GM21390 (cell line): ENCODE data around the gene POLRMT.
"Not testable (repeated sequence)": the region's sequence is repeated elsewhere in the genome, so short reads cannot be mapped to it uniquely, and the experiment has no call there.

Source experiments
- ATAC-seq: cut with Tn5 transposase; IDR thresholded peaks from one replicate; pipeline ENCODE4 v1.9.1; 2021; ENCODE audit not compliant: unreplicated experiment

Gene POLRMT

GRCh38 chr19:629515-629914, 3.8 kb downstream of the POLRMT start:
- not testable (repeated sequence) for ATAC-seq

- no peak for ATAC-seq
Observed at GRCh38 chr19:628168-628567, 5.2 kb downstream of the POLRMT start.

GRCh38 chr19:626566-626965, 6.8 kb downstream of the POLRMT start:
- not testable (repeated sequence) for ATAC-seq

GRCh38 chr19:625257-625656, 8.1 kb downstream of the POLRMT start:
- ATAC-seq = no peak

- no peak for ATAC-seq
Observed at GRCh38 chr19:624433-625109, 8.8 kb downstream of the POLRMT start.

GRCh38 chr19:623974-624373, 9.4 kb downstream of the POLRMT start:
- ATAC-seq = no peak

GRCh38 chr19:623175-623916, 10.0 kb downstream of the POLRMT start:
- ATAC-seq = no peak

- no peak for ATAC-seq
Observed at GRCh38 chr19:622666-623065, 10.7 kb downstream of the POLRMT start.

GRCh38 chr19:621819-622218, 11.5 kb downstream of the POLRMT start:
- ATAC-seq = no peak

- ATAC-seq = not testable (repeated sequence)
Observed at GRCh38 chr19:621191-621590, 12.1 kb downstream of the POLRMT start.

- no peak for ATAC-seq
Observed at GRCh38 chr19:620166-620862, 13.0 kb downstream of the POLRMT start.

GRCh38 chr19:619286-620002, 13.9 kb downstream of the POLRMT start:
- ATAC-seq = no peak

GRCh38 chr19:618674-619285, 14.6 kb downstream of the POLRMT start:
- ATAC-seq = no peak

GRCh38 chr19:618247-618619, 15.1 kb downstream of the POLRMT start:
- ATAC-seq = no peak

- ATAC-seq = no peak
Observed at GRCh38 chr19:617551-618246, 15.6 kb downstream of the POLRMT start.

GRCh38 chr19:616747-617526, 16.4 kb downstream of the POLRMT start:
- no peak for ATAC-seq

- no peak for ATAC-seq
Observed at GRCh38 chr19:616062-616700, 17.2 kb downstream of the POLRMT start.

- ATAC-seq = no peak
Observed at GRCh38 chr19:615619-616018, 17.7 kb downstream of the POLRMT start.
